ENCODE results near the gene NCK1. TPM values are rescaled to one million over a fixed set of nuclear protein-coding genes. Genes with fewer than 3 reads are reported as not detected.

Gene NCK1
- total and polyA plus RNA-seq, 2 of the 13 experiments (the other 11 are each of a cell fraction or from before 2014, with no cell fraction given), result 14.7 to 30.4 TPM

DNA sequence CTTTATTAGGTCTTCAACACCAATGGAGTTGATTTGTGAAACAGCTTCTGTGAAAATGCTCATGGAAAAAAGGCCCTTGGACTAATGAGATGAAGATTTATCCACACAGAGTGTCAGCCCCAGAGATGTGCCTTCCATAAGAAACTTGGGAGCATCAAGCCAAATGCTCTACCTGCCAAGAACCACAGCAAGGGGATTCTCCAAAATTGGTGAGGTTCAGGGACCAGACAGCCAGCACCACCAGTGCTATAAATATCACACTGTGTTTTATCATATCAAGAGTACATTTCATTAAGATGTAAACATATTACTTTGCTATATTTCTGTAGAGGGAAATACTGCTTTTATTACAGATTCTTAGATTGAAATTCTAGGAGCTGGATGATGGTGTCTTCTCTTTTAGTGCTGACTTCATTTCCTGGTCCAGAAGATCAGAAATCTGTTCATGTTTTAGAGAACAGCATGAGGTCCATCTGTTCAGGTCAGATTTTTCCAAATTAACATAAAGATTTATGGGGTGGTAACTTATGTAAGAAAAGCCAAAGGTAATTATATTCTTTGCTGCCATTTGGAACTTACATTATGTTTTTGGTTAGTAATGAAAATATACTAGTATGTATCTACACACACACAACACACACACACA, 25.4 kb upstream of the NCK1 start:
- Histone ChIP-seq H3K36me3 (replicated peaks in 1 of 2; ENCODE audit: control insufficient read depth in 1 of 2, insufficient read depth in 2 of 2, low read length in 2 of 2) (peaks cover 1 to 2% of the 10 kb centered on the region in 2 experiments; a peak in 2 of 5 replicates), H3K9me3 (ENCODE audit: low read length) (no peaks in the 10 kb centered on the region), H3K4me3 (replicated peaks in 1 of 3; ENCODE audit: insufficient read depth in 1 of 3, low read depth in 2 of 3, low read length in 3 of 3) (no peak overlapping the region), H3K4me1 (ENCODE audit: insufficient read depth, low read length) (no peaks in the 10 kb centered on the region), H3K79me2 (ENCODE audit: insufficient read depth, low read length) (peaks cover 18% of the 10 kb centered on the region), H3K4me2 (ENCODE audit: low read depth, low read length) (no peak overlapping the region), H3K9ac (ENCODE audit: insufficient read depth, low read depth, low read length) (no peak overlapping the region), H3K27ac (ENCODE audit: extremely low read length, insufficient read depth, low read length) (no peak overlapping the region), H3K27me3 (ENCODE audit: control insufficient read depth in 1 of 2, insufficient read depth in 2 of 2, low read length in 2 of 2) (no peaks in the 10 kb centered on the region), H2AFZ (ENCODE audit: low read length) (no peak overlapping the region), H4K20me1 (ENCODE audit: insufficient read depth, low read length) (no peaks in the 10 kb centered on the region)
- TF ChIP-seq, protein P1, sequence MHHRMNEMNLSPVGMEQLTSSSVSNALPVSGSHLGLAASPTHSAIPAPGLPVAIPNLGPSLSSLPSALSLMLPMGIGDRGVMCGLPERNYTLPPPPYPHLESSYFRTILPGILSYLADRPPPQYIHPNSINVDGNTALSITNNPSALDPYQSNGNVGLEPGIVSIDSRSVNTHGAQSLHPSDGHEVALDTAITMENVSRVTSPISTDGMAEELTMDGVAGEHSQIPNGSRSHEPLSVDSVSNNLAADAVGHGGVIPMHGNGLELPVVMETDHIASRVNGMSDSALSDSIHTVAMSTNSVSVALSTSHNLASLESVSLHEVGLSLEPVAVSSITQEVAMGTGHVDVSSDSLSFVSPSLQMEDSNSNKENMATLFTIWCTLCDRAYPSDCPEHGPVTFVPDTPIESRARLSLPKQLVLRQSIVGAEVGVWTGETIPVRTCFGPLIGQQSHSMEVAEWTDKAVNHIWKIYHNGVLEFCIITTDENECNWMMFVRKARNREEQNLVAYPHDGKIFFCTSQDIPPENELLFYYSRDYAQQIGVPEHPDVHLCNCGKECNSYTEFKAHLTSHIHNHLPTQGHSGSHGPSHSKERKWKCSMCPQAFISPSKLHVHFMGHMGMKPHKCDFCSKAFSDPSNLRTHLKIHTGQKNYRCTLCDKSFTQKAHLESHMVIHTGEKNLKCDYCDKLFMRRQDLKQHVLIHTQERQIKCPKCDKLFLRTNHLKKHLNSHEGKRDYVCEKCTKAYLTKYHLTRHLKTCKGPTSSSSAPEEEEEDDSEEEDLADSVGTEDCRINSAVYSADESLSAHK (CRISPR knock-in tag; IDR thresholded peaks at IDR 0.05; ENCODE audit: borderline replicate concordance), result no peak
- TF ChIP-seq ZNF614 (CRISPR knock-in tag; IDR thresholded peaks at IDR 0.05; ENCODE audit: borderline replicate concordance), result no peak
- FAIRE-seq (no peak), DNase-seq (ENCODE audit: low spot score) (no peak), ATAC-seq (no peak)
- ChIA-PET POLR2A (no interaction called here), CTCF (ENCODE audit: low intra/inter-chr PET ratio, low total read pairs) (no interaction called here)
- in situ Hi-C loops (cut with HindIII; ENCODE audit: extremely low pct_ligation_motif_present, low pct_unique_long_range_greater_than_20kb) (no loop called here), intact Hi-C loops (cut with micrococcal nuclease; ENCODE audit: unreplicated experiment) (no loop called here)
- BruUV-seq (replicated peaks), result no TSS peak

DNA sequence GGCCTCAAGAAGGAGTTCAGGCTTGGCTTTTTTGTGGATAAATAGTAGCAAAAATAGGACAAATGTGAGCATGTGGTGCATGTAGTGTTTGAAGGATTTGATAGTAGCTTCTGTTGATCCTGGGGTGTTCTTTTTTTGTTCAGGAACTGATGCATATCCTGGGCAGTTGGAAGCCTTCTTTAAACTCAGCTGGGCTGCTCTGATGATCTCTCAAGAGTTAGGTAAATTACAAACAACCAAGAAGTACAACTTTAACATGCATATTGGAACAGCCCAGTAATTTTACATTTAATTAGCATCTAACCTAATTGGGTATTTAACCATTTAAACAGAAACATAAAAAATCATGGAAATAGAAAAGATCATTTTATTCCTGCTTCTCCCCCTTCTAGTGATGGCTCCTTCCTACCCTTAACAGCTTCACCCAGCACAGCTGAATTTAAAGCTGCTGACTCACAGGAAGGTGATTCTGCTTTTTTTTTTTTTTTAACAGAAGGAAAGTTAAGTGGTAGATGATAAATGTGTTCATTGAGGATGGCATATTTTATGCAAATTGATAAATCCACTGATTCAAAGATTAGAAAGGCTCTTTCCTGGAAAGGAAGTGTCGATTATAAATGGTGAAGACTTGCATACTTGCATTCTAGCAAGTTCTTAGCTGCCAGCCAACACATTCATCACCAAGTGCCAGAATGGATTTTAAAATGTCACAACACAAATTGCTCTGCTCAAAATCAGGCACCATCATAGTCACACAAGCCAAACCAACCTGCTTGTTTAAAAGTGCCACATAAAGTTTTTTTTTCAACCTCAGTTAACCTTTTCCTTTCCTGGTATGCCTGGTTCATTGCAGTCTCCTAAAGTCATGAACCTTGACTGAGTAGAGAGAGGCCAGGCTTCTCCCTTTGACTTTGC, 23.1 kb upstream of the NCK1 start:
- BruUV-seq (replicated peaks), result no TSS peak
- no peaks in the 10 kb centered on the region for H3K9me3 ChIP-seq (ENCODE audit: low read length)
- peaks cover 5% of the 10 kb centered on the region; the same call in 1 of the 2 replicates for H3K4me1 ChIP-seq (ENCODE audit: insufficient read depth, low read length)
- DNase-seq (ENCODE audit: low spot score), result no peak
- intact Hi-C loops (cut with micrococcal nuclease; ENCODE audit: unreplicated experiment) (no loop called here), in situ Hi-C loops (cut with HindIII; ENCODE audit: extremely low pct_ligation_motif_present, low pct_unique_long_range_greater_than_20kb) (no loop called here)
- CTCF ChIA-PET (ENCODE audit: low intra/inter-chr PET ratio, low total read pairs), result no interaction called here
- H3K27ac ChIP-seq (ENCODE audit: extremely low read length, insufficient read depth, low read length), result no peak overlapping the region
- FAIRE-seq, result no peak
- H3K4me2 ChIP-seq (ENCODE audit: low read depth, low read length), result no peak overlapping the region
- no peaks in the 10 kb centered on the region for H3K27me3 ChIP-seq (ENCODE audit: control insufficient read depth in 1 of 2, insufficient read depth in 2 of 2, low read length in 2 of 2)
- WGBS (ENCODE audit: low lambda C conversion rate), result 91% methylated on average over 1 of the region's 1 CpG
- peaks cover 1 to 2% of the 10 kb centered on the region in 2 experiments; a peak in 3 of 5 replicates for H3K36me3 ChIP-seq (replicated peaks in 1 of 2; ENCODE audit: control insufficient read depth in 1 of 2, insufficient read depth in 2 of 2, low read length in 2 of 2)
- no peak overlapping the region for H3K4me3 ChIP-seq (replicated peaks in 1 of 3; ENCODE audit: insufficient read depth in 1 of 3, low read depth in 2 of 3, low read length in 3 of 3)
- peaks cover 6% of the 10 kb centered on the region for H3K79me2 ChIP-seq (ENCODE audit: insufficient read depth, low read length)
- POLR2A ChIA-PET, result interaction anchor here (1.5 kb wide), 1 partner anchor 23 kb away, joined by 4 read pairs; the partner anchor contains the start of gene NCK1
- no peaks in the 10 kb centered on the region for H4K20me1 ChIP-seq (ENCODE audit: insufficient read depth, low read length)
- no peak overlapping the region for H2AFZ ChIP-seq (ENCODE audit: low read length)
- no peak overlapping the region for H3K9ac ChIP-seq (ENCODE audit: insufficient read depth, low read depth, low read length)
- ATAC-seq, result no peak
- TF ChIP-seq KDM2A (CRISPR knock-in tag; IDR thresholded peaks at IDR 0.05; ENCODE audit: borderline replicate concordance, low read depth) (no peak), ZNF121 (CRISPR knock-in tag; IDR thresholded peaks at IDR 0.05) (no peak), TRIM24 (CRISPR knock-in tag; IDR thresholded peaks at IDR 0.05) (no peak), PLRG1 (conservative IDR thresholded peaks at IDR 0.05) (no peak), RFXAP (CRISPR knock-in tag; IDR thresholded peaks at IDR 0.05; ENCODE audit: borderline replicate concordance) (no peak), MYNN (CRISPR knock-in tag; IDR thresholded peaks at IDR 0.05; ENCODE audit: low read depth) (no peak), KLF13 (CRISPR knock-in tag; IDR thresholded peaks at IDR 0.05) (no peak), RBM22 (optimal IDR thresholded peaks at IDR 0.05; ENCODE audit: low read length) (no peak), ARID2 (CRISPR knock-in tag; IDR thresholded peaks at IDR 0.05; ENCODE audit: borderline replicate concordance) (no peak)
- TF ChIP-seq, protein P2, sequence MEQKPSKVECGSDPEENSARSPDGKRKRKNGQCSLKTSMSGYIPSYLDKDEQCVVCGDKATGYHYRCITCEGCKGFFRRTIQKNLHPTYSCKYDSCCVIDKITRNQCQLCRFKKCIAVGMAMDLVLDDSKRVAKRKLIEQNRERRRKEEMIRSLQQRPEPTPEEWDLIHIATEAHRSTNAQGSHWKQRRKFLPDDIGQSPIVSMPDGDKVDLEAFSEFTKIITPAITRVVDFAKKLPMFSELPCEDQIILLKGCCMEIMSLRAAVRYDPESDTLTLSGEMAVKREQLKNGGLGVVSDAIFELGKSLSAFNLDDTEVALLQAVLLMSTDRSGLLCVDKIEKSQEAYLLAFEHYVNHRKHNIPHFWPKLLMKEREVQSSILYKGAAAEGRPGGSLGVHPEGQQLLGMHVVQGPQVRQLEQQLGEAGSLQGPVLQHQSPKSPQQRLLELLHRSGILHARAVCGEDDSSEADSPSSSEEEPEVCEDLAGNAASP (CRISPR knock-in tag; IDR thresholded peaks at IDR 0.05; ENCODE audit: borderline replicate concordance), result no peak
